Measurements from ENCODE around the gene CXCR6.

Gene CXCR6

DNA sequence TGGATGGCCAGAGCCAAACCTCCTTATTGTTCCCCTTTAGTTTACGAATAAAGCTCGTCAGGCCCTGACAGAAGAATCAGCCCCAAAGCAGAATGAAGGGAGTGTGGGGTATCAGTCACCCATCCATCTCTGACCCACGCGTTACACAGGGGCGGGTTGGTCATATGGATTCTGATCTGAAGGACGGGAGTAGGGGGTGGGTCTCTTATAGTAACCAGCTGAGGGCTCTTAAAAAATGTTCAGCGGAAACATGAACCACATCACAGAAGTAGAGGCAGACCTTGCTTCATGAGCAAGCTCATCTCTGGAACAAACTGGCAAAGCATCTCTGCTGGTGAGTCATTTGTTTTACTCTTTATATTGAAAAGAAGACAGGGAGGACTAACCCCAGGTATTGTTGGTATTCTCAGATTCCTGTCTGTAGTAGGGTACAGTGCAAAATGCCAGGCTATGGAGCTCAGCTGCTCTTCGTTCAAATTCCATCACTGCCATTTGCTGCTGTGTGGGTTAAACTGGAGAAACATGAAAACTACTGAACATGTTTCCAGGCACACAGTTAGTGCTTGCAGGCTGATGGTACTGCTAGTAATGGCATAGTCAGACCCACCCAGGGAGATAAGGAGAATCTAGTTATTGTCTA is at the start of gene CXCR6:
TSS of gene CXCR6 (plus strand) at position 258 of the 640 bp plus-strand sequence. CDS start 3,018 bp downstream, outside the sequence.
- DNase-seq, result no peak

DNA sequence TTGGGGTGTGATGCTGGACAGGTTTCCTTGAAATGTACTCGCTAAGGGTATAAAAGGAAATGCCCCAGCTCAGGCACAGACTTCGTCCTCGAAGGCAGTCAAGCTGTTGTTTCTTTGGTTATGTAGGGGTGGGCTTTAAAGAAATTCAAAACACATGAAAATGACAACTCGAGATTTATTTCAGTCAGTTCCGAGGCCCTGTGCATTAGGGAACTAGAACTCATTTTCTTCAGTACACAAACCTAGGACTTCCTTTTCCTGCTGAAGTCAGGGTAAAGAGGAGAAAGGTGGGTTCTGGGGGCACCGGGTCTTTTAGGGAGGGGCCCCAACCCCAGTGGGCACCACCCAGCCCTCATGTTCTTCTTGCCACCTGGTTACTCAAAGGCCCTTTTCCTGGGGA is 49.2 kb upstream of the CXCR6 start:
- no peak for DNase-seq

DNA sequence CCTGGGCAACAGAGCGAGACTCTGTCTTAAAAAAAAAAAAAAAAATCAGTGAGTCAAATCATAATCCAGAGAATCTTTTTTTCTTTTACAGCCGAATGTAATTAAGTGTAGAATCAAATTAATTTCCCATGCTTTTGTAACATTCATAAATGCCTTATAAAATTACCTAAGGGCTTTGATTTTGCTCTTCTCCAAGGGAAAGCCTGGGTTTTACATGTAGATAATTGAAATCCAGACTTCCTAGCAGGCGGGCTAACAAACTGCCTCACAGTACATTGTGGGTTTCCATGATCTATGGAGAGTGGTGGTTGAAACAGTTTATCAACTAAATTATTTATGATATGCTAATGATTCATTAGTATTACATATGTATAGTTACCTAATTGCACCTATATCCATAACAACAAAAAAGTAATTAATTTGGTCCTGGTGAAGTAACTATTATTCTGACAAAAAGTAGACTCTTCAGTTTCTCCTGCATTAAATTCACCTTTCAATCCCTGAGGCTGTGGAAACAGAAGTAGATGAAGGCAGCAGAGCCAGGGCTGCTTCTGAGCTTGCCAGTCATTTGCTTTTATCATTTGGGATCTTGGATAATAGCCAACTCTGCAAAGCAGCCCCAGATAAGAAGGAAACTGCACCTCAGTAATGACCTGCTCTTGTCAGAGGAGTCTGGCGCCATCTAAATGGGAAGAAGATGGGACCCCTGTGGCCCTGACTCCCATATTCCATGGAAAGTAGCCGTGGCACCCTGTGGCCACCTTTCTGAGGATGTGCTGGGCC is 47.4 kb upstream of the CXCR6 start:
- DNase-seq, result no peak

DNA sequence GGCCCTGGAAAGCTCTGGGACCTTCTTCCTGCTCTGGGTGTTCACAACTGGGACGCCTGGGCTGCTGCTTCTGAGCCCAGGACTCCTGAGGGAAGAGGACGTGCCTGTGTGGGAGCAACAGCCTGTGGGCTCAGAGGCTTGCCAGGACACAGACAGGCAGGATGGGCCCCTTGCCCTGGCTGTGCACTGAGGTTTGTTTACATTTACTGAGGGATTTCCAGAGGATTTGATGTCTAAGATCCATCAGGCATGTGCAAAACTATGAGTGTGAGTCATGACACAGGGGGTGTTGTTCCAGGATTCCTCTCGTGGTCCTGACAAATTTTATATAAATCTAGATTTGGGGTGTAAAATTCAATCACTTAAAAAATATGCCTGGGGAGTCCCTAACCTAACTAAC is 46.3 kb upstream of the CXCR6 start:
- DNase-seq, result no peak

DNA sequence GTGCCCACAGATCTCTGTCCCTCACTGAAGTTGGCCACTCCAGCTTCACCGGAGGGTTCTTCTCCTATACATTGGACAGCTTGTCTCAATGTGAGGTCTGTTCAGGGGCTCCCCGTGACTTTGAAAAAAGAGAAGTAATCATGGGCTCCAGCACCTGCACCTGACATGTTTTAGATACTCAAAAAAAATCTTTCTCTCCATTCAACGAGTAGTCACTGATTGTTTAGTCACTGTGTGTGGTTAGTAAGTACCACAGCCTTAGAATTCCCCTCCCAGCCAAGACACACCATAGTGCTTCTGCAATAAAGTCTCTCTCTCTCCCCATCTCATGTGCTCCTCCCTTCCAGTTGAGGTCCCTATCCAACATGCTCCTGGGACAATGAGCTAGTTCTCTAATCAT is 38.3 kb upstream of the CXCR6 start:
- DNase-seq, result no peak

DNA sequence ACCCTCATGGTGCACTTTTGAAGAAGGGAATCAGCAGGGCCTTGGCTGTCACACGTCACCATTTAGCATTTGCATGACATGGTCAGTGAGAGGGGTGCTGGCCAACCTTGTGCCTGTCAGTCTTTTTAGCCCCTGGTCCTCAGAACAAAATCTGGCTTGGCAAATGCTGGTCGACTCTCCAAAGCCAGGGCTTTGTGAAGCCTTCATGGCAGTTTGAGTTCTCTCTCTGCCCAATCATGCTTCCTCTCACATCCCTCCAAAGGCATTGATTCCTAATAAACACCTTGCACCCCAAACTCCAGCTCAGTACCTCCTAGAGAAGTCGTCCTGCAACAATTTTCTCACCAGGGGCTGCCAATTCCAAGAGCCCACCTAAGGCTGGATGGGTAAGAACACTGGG is 37.5 kb upstream of the CXCR6 start:
- DNase-seq, result no peak

DNA sequence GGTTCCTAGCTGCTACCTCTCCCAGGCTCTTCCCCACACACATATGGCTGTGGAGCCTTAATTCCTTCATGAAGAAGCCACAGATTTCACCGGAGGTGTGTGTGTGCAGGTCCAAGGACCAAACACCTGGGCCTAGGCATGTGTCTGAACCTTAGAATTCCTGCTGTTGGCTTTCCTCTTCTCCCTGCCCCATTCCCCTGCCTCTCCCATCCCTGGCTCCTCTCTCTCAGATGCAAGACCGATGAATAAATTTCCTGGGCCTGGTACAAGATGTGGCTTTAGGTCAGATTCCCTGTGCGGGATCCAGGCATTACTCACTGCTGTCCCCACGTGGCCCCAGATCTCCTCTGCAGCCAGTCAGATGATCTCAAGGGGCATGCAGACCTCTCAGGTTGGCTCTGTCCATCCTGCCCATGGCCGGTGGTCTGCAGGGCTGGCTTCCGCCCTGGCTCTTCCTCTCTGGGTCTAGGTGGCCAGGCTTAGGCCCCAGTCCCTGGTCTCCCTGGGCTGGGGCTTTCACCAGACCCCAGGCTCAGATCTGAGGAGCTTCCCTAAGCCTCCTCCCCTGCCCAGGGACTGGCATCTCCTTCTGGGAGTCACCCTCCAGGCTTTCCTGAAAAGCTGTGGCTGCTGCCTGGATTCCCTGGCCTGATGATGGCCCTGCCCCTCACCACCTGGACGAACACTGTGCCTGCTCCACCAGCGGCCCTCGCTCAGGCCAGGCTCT is 36.4 kb upstream of the CXCR6 start:
- no peak for DNase-seq

DNA sequence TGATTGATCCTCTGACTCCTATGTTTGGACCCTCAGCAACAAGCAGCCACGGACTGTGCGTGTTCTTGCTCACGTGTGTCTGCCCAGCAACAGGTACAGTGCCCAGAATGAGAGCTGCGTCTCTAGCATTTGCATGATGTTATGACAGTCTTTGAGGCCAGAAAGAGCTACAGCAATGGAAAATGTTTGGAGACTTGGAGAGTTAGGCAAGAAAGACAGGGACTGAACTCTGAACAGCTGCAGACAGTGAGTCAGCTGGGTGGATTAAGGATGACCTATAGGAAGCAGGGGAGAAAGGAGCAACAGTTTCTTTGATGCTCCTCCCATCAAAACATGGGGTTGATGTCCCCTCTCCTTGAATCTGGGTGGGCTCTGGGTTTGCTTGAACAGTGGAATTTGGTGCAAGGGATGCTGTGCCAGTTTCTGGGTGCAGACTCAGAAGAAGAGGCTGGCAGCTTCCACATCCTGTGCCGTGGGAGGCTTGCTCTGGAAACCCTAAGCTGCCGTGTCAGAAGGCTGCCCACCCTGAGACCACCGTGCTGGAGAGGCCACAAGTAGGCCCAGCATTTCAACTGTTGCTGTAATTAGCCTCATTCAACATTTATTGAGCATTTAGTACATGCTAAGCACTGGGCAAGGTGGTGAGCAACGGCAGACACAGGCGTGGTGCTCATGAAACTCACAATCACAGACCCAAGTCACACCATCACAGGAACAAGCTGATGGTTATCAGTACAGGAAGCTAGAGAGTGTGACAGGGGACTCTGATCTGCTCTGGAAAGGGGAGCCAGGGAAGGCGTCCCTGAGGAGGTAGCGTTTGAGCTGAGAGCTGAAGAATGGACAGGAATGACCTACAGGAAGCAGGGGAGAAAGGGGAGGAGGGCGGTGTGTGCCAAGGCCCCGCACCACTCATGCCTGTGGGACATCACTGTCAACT is 35.2 kb upstream of the CXCR6 start:
- no peak for DNase-seq

DNA sequence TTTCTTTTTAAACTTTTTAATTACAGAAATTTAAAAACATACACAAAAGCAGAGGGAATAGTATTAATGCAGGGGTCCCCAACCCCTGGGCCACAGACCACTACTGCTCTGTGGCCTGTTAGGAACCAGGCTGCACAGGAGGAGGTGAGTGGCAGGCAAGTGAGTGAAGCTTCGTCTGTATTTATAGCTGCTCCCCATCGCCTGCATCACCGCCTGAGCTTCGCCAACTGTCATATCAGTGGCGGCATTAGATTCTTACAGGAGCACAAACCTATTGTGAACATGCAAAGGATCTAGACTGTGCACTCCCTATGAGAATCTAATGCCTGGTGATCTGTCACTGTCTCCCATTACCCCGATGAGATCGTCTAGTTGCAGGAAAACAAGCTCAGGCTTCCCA is 34.5 kb upstream of the CXCR6 start:
- no peak for DNase-seq

DNA sequence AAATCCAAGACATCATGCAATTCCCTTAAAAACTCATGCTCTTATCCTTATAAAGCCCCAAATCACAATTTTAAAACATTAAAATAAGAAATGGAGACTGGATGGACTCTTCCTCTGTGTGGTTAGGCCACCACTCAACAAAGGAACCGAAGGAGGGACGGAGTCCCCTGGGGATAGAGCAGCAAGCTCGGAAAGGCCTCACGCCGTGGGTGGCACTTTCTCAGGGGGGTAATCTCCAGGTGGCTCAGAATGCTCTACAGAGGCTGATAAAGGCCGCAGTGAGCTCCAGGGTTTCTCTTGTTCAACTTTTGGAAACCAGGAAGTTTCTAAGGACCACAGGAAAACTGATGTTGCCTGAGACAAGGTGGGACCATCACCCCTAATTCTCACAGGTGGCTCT is 33.7 kb upstream of the CXCR6 start:
- no peak for DNase-seq

DNA sequence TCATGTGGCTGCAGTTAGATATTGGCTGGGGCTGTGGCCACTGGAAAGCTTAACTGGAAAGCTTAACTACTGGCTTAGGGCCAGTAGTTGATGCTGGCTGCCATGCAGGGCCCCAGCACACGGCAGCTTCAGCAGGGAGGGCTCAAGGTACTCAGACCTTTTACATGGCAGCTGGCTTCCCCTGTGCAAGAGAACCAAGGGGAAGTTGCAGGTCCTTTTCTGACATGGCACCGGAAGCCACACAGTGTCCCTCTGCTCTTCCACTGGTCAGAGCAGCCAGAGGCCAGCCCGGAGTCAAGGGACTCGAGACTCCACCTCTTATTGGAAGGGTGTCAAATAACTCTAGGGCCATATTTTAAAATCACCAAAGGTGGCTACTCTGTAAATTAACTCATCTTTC is 32.4 kb upstream of the CXCR6 start:
- DNase-seq, result no peak

DNA sequence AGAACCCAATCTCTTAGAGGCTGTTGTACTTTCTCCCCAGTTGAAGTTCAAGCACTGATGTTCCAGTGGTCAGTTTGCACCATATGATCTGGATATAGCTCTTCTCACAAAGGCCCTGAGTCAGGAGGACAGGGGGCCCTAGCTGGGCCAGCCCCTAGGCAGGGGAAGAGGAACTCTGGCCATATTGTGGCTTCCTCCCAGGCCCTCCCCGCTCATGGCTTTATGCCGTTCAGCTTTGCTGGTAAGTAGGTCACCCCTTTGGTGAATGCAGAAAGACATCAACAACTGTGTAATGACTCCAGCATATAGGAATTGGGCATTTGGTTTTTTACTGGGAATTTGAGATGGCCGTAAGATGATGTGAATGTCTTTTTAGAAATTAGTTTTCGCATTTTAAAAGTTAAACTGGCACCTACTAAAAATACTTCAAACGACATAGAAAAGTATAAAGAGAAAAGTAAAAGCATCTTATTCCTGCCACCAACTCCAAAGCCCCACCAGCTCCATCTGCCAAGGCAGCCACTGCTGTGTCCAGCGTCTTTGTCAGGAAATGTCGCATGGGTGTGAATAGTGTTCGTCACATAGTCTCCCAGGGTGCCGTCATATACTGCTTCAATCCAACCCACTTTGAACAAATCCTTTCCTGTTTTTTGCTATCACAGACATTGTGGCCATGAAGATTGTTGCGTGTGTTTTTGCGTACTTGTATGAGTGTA is 31.6 kb upstream of the CXCR6 start:
- DNase-seq, result no peak

DNA sequence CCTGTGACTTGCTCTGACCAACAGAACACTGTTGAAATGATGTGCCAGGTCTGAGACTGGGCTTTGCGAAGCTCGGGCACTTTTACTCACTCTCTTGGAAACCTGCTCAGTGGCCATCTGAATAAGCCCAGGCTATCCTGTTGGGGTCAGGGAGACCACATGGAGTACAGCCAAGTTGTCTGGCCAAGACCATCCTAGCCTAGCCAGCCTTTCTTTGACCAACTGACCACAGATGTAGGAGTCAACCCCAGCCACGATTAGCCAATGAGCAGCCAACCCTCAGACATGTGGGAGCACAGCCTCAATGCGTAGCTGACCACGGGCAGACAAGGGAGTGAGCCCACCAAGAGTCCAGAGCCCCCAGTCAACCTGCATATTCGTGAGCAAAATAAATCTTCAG is 30.8 kb upstream of the CXCR6 start:
- DNase-seq, result no peak

DNA sequence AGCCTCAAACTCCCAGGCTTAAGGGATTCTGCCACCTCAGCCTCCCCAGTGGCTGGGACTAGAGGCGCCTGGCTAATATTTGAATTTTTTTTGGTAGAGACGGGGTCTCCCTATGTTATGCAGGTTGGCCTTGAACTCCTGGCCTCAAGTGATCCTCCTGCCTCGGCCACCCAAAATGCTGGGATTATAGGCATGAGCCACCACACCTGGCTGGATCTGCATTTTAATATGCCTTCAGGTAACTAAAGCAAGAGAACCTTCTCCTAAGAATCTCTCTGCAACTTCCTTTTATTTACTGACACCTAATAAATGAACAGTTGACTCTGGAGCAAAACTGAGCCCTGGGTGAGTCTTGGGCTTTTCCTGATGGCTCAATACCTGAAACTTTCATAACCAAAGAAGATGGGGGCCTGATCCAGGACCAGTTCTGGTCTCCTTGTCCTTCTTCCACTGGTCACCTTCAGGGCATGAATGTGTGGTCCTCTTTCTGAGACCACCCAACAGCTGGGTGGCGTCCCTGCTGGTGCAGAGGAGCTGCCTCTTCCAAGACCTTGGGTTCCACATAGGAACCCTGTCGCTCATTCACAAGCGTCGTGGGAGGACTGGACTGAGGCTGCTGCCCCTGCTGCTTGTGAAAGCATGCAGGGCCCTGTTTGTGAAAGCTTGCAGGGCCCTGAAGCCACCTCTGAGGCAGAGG is 28.8 kb upstream of the CXCR6 start:
- no peak for DNase-seq

DNA sequence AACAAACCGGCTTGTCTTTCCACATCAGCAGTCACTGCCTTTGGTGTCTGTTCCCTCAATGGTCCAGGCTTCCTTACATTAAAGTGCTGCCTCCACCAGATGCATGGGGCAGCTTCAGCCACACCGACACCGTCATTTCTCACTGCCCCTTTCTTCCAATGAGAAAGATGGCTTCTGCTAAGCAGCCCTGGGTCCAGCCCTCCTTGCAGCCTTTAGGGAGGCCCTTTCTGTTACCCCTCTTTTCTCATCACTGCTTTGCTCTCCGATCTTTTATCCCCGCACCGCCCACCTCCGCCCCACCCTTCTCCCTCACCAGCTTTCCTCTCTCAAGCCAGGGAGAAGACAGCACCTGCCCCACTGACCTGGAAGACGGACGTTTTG is 28.2 kb upstream of the CXCR6 start:
- DNase-seq, result no peak

DNA sequence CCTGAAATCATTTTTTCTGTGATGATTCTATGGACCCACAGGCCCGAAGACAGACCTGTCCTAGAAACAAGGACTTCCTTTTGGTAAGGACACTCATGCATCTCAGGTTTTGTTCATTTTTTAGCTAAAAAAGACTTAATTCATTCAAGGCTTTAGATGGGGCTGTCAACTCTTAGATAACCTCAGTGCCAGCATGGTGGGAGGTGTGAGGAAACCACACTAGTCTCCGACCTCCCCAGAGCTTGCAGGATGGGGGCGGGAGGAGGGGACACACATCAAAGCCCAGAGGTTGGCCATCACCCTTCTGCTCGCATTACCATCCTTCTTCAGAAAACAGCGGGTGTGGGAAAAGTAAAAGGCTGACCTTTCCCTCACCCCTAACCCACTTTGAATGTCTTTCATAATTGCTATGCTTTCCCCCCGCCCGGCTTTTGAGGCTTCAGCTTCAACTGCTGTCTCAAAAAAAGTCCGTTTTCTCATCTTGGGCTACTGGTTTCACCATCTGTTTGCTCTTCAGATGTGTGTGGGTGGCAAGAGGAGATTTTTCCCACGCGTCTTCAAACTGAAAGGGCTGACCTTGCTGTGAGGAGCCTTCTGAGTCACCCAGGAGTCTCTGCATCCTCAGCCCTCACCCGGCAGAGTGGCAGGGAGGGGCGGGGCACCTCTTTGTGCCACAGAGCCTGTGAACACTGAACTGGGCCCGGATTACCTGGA is 27.6 kb upstream of the CXCR6 start:
- no peak for DNase-seq

DNA sequence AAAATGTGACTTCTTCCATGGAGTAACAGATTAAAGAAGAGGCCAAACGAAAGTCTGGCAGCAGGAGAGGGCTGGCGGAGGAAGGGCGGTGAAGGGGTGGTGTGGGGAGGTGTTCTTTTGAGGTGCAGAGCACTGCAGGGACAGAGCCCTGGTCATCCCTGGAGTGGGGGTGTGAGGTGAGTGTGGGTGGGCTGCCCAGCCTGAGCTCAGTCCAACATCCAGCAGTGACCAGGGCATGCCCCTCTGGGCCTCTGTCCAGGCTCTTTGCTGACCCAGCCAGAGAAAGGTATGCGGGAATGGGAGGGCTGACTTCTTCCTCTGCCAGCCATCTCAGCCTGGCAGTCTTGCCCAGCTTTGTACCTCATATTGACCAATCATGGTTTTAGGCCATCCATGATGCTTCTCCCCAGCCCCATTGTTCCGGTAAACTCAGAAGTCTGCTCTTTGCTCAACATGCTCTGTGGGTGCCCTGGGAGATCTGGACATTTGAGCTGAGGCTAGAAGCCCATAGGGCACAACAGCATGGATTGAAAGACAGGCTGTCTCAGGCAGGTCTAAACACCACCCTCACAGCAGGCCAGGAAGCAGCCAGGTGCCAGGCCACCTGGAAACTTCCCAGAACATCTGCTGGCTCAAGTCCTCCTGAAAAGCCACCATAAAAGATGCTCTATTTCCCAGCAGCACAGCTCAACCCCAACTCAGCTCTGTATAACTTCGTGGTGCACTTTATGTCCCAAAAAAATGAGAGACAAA is 25.9 kb upstream of the CXCR6 start:
- no peak for DNase-seq

DNA sequence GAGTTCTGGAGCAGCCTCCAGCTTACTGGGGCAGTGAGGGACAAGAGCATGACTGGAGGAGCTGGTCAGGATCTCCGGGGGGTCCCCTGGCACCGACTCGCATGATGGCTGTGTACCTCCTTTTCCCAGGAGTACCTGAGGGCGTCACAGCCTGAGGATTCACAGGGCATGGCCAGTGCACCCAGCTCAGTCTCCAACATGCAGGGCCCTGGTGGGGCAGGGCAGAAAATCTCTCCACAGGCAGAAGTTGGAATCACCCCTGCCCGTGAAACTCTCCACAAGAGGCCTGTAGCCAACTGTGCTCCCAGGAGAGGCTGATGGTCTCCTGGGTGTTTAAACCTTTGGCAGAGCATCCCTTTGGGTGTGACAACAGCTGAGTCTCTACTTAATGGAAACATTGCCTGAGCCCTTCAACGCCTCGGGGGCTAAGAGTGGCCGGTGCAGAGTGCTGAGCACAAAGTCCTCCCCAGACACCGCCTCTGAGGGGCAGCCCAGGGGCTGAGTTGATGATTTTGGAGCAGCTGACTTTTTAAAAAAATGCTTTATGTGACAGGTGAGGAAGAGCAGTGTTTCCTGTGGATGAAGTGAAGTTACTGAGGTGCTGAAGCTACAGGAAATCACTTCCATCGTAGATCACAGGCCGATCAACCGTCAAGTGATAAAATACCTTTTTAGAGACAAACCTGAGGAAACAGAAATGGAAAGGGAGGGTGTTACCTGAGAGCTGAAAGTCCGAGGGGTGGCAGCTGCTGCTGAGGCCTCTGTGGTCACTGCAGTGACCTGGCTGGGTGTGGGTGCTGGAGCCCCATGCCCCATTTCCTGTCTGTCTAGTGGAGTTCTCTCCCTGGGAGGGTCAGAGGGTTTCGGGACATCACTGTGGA is 21.9 kb upstream of the CXCR6 start:
- DNase-seq, result no peak

DNA sequence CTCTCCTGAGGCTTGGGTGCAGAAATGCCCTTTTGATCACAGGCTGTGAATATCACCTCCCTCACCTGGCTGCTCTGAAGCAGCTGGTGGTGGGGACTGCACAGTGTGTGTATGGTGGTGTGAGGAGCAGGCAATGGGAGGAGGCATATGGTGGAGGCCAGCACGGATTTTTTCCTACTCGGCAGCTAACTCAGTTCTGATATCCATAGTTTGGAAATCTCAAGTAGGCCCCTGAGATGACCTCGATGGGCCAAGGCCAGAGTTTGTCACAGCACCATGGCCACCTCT is 21.3 kb upstream of the CXCR6 start:
- DNase-seq, result no peak

All from right forelimb (tissue), 1 donor.